SK-N-MC (cell line): ENCODE measurements around the gene FUT6.

Experiments
- DNase-seq: peaks from one replicate; pipeline ENCODE4 v3.0.0-alpha.2; 2011; ENCODE audit warnings: low read depth, low spot score
- H3K27ac ChIP-seq: fragments of 200-600 bp; sonication (generic); 2 replicates; pipeline ENCODE4 v1.5.1; 2016; ENCODE audit warnings: mixed run types
- H3K36me3 ChIP-seq: fragments of 200-600 bp; sonication (generic); 2 replicates; pipeline ENCODE4 v1.6.1; 2017; ENCODE audit warnings: antibody characterized with exemption, low read length, mixed read lengths; ENCODE audit not compliant: insufficient read depth
- H3K4me3 ChIP-seq: fragments of 200-600 bp; sonication (generic); 2 replicates; pipeline ENCODE4 v1.5.1; 2016
- H3K9ac ChIP-seq: fragments of 200-600 bp; sonication (generic); 2 replicates; pipeline ENCODE4 v1.8.0; 2017; ENCODE audit warnings: mixed run types, mixed read lengths; ENCODE audit not compliant: insufficient read length
- H3K9me3 ChIP-seq: fragments of 200-600 bp; sonication (generic); 2 replicates; pipeline ENCODE4 v1.6.1; 2017; ENCODE audit warnings: low read depth, mild to moderate bottlenecking, antibody characterized with exemption, low read length, moderate library complexity, mixed read lengths
- EZH2 ChIP-seq: fragments of 200-600 bp; sonication (generic); IDR thresholded peaks from one replicate; pipeline ENCODE4 v1.6.1; 2017; ENCODE audit warnings: antibody characterized with exemption
- FOXP2 ChIP-seq: optimal IDR thresholded peaks from 2 replicates; pipeline ENCODE3; 2011; ENCODE audit warnings: mild to moderate bottlenecking, moderate library complexity; ENCODE audit not compliant: insufficient read depth; ENCODE audit errors: extremely low read length, control extremely low read depth
- POLR2AphosphoS5 ChIP-seq: IDR thresholded peaks from 2 replicates; pipeline ENCODE4 v1.6.1; 2012; ENCODE audit warnings: mild to moderate bottlenecking, low read depth, low read length, borderline replicate concordance

Gene FUT6

DNA sequence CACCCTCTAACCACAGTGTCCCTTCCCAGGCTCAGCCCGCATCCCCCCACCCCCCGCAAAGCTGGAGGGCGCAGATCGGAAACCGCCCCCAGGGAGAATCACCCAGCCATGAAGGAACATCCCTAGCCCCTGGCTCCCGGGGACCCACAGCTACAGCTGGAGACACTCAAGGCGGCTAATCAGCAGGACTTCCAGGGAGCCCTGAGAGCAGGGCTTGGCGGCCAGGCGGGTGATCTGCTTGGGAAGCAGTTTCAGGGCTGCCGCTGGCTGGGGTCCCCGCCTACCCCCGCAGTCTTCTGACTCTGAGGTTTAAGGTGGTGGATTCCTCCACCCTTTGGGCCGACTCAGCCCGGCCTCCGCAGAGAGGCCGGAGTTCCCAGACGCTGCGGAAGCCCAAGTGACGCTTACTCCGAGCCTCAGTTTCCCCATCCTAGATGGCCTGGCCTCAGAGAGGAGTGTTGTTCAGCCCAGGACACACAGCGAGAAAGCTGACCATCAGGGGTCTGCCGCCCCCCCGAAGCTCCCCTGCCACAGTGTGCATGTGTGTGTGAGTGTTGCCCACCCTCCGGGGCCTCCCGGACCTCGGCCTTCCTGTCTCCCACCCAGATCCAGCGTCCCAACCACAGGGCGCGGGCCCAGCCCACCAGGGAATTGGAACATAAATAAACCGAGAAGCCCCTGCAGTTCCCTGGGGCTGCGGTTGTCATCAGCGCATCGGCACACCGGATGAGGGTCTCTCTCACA, 9.8 kb downstream of the FUT6 start:
- no peak for DNase-seq
- Histone ChIP-seq H3K36me3 (no peaks in the 10 kb centered on the region), H3K27ac (peak overlapping the region; percentile 97), H3K9ac (no peak overlapping the region), H3K9me3 (no peaks in the 10 kb centered on the region), H3K4me3 (peak overlapping the region; percentile 87)
- TF ChIP-seq POLR2AphosphoS5: no peak
- no peak for TF ChIP-seq FOXP2
- TF ChIP-seq EZH2: no peak

DNA sequence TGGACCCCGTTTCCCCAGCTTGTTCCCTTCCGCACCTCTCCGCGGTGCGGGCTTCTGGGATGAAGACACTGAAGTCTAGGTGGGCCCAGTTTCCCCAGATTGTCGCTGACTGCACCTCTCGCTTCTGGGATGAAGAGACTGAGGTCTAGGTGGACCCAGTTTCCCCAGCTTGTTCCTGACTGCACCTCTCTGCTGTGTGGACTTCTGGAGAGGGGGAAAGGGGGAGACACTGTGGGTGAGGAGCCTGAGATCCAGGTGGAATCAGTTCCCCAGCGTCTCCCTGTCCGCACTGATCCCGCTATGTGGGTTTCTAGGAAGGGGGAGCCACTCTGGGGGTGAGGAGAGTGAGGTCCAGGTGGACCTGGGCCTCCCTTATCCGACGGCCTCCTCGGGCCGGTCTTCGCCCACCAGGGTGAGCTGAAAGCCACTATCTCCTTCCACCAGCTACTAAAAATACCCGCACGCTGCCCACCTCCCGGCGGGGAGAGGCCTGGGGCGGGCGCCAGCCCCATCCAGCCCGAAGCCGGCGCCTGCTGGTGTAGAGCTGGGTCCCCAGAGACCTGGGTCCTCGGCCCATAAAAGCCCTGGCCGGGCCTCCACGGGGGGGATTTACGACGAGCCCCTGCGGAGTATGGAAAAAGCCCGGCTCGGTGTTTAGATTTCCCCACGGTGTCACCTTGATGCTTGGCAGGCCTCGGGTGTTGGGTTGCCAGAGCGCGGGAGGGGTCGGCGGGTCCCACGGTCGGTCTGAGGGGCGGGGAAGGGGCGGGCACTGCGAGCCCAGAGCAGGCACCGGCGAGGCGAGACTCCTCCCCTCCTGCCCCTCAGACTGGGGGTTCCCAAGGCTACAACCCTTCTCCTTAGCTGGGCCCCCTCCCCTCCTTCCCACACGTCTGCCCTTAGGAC, 10.6 kb downstream of the FUT6 start:
- H3K9me3 ChIP-seq: no peaks in the 10 kb centered on the region
- H3K27ac ChIP-seq: peak overlapping the region; percentile 97
- DNase-seq: no peak
- H3K36me3 ChIP-seq: no peaks in the 10 kb centered on the region
- TF ChIP-seq FOXP2 (no peak), EZH2 (no peak), POLR2AphosphoS5 (no peak)
- peak overlapping the region; percentile 89 for H3K9ac ChIP-seq
- H3K4me3 ChIP-seq: peak overlapping the region; percentile 87

DNA sequence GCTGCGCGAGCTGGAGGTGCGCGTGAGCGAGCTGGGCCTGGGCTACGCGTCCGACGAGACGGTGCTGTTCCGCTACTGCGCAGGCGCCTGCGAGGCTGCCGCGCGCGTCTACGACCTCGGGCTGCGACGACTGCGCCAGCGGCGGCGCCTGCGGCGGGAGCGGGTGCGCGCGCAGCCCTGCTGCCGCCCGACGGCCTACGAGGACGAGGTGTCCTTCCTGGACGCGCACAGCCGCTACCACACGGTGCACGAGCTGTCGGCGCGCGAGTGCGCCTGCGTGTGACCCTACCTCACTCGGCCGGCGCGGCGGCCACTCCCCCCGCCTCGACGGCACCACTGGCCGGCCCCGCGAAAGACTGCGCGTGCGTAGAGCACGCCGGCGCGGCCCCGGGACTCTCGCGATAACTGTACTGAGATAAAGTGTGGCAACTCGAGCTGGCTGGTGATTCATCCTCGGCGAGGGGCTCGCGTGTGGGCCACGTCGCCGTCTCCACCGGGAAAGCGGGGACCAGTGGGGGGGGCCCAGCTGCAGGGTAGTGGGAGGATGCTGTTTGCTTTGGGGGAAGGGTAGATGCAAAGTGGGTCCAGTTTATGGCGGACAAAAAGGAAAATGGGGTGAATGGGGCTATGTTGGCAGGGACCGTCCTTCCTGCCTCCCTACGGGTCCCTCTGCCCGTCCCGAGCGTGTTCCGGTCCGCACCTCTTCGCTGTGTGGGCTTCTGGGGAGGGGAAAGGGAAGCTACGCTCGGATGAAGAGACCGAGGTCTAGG, 11.4 kb downstream of the FUT6 start:
- Histone ChIP-seq H3K4me3 (peak overlapping the region; percentile 87), H3K27ac (peak overlapping the region; percentile 97), H3K36me3 (no peaks in the 10 kb centered on the region), H3K9ac (peak overlapping the region; percentile 89), H3K9me3 (no peaks in the 10 kb centered on the region)
- TF ChIP-seq FOXP2 (no peak), POLR2AphosphoS5 (peak; percentile 97), EZH2 (no peak)
- DNase-seq: peak; percentile 63

DNA sequence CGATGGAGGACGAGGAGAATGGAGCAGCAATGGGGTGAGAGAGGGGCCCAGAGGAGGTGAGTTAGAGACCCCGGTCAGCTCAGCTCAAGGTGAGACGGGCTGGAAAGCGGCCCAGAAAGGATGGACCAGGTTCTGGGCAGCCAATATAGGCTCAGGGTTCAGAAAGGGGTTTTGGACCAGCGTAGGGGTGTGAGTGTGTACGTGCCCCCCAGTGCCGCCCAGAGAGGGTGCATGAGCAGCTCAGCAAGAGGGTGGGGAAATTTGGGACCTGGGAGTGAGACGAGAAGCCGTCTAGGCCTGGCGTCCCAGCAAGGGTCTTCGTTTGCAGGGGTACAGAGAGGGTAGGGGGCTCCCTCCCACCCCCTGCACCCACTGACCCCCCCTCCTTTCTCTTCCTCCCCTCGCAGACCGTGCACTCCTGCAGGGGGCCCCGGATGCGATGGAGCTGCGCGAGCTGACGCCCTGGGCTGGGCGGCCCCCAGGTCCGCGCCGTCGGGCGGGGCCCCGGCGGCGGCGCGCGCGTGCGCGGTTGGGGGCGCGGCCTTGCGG, 12.1 kb downstream of the FUT6 start:
- DNase-seq: no peak
- Histone ChIP-seq H3K9ac (no peak overlapping the region), H3K27ac (peak overlapping the region; percentile 97), H3K36me3 (no peaks in the 10 kb centered on the region), H3K4me3 (peak overlapping the region; percentile 87), H3K9me3 (no peaks in the 10 kb centered on the region)
- TF ChIP-seq POLR2AphosphoS5 (no peak), FOXP2 (no peak), EZH2 (no peak)

DNA sequence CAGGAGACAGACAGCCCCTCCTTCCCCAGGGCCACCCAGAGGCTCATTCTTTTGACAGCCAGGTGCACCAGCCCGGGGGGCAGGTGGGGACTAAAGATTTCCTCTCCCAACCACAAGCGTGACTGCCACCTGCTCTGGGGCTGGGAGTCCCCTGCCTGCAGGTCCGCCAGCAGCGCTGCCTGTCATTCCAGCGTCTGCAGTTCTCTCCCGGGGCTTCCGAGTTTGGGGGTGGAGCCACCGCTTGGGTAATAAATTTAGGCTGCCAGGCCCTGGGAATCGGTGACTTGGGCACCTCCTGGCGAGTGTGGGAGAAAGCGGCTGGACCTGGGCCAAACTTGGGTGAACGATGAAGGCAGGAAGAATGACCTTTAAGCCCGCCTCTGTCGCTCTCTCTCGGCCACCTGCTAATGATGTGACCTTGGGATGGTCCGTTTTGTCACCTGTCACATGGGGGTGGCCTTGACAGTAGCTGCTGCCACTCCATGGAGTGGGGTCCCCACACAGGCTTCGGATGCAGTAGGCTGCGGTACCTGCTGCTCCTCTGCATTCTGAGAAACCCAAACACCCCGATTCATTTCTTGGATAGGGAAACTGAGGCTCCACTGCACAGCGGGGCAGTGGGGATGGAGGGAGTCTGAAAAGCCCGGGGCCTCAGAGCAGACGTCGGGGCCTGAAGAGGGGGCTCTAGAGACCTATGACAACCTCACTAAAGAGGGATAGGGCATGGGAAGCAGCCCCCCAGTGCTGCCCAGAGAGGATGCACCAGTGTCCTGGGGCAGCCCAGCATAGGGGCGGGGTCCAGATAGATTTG, 12.8 kb downstream of the FUT6 start:
- Histone ChIP-seq H3K9me3 (no peaks in the 10 kb centered on the region), H3K4me3 (peak overlapping the region; percentile 87), H3K9ac (no peak overlapping the region), H3K36me3 (no peaks in the 10 kb centered on the region), H3K27ac (peak overlapping the region; percentile 67; the same call in 1 of the 2 replicates)
- TF ChIP-seq POLR2AphosphoS5 (no peak), FOXP2 (no peak), EZH2 (no peak)
- DNase-seq: no peak

DNA sequence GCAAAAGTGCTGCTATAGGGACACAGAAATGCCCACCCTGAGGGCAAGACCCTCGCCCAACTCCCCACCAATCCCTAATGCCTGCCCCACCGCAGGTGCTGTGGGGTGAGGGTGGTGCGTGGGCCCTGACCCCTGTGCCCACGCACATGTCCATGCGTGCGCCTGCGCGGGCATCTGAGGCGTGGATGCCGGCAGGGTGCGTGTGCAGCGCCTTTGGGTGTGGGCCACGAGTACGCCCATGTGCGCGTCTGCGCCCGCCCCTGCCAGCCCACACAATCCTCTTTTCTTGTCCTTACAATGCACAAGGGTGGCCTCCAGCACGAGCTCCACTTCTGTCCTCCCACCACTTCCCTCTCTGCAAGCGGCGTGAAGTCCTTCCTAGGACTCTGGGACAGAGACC, 14.3 kb downstream of the FUT6 start:
- TF ChIP-seq FOXP2 (no peak), EZH2 (no peak), POLR2AphosphoS5 (no peak)
- H3K9ac ChIP-seq: no peak overlapping the region
- DNase-seq: no peak
- H3K9me3 ChIP-seq: no peaks in the 10 kb centered on the region
- no peak overlapping the region for H3K27ac ChIP-seq
- no peak overlapping the region for H3K4me3 ChIP-seq
- no peaks in the 10 kb centered on the region for H3K36me3 ChIP-seq

DNA sequence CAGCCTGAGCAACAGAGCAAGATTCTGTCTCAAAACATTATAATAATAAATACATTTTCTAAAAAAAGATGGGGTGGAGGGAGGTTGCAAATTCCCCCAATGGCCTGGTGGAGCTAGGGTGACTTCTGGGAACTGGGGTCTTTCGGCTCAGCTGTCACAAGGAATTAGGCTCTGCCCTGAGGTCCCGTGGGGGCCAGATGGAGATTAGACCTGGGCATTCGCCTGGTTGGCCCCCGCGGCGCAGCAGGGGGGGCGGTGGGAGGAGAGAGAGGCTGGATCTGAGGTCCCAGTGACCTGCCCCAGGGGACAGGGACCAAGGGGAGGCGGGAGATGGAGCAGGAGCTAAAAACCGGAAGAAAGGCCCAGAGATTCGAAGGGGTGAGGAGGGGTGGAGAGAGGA, 14.8 kb downstream of the FUT6 start:
- Histone ChIP-seq H3K9me3 (no peaks in the 10 kb centered on the region), H3K27ac (no peak overlapping the region), H3K9ac (no peak overlapping the region), H3K36me3 (no peaks in the 10 kb centered on the region), H3K4me3 (no peak overlapping the region)
- no peak for DNase-seq
- TF ChIP-seq FOXP2: no peak
- no peak for TF ChIP-seq EZH2
- no peak for TF ChIP-seq POLR2AphosphoS5
